Measurements from ENCODE around the gene SFT2D1. TPM values are rescaled to one million over a fixed set of nuclear protein-coding genes. Genes with fewer than 3 reads are reported as not detected.

SFT2D1 gene
- total and polyA plus RNA-seq, 9 of the 15 experiments (the other 6 are each of a cell fraction or from before 2014, with no cell fraction given), result 54.4 to 140 (median 74.6) TPM

- no peak for ATAC-seq
- TF ChIP-seq PHB (CRISPR knock-in tag; IDR thresholded peaks at IDR 0.05) (no peak), DACH1 (IDR thresholded peaks at IDR 0.05; ENCODE audit: partially characterized antibody) (no peak), LEF1 (IDR thresholded peaks at IDR 0.05) (no peak), NFIX (CRISPR knock-in tag; IDR thresholded peaks at IDR 0.05; ENCODE audit: low read depth) (no peak), ARHGAP35 (IDR thresholded peaks at IDR 0.05; ENCODE audit: partially characterized antibody) (no peak), ZZZ3 (IDR thresholded peaks at IDR 0.05) (no peak), COPS2 (conservative IDR thresholded peaks at IDR 0.05) (no peak), TAF9B (IDR thresholded peaks at IDR 0.05; ENCODE audit: partially characterized antibody) (no peak), RBBP5 (IDR thresholded peaks at IDR 0.05; ENCODE audit: borderline replicate concordance, insufficient read depth, low read length, poor library complexity, severe bottlenecking) (no peak), STAG1 (CRISPR knock-in tag; IDR thresholded peaks at IDR 0.05; ENCODE audit: borderline replicate concordance) (no peak), PCBP1 (IDR thresholded peaks at IDR 0.05; ENCODE audit: low read depth, low read length, poor library complexity, severe bottlenecking) (no peak), TSHZ1 (CRISPR knock-in tag; IDR thresholded peaks at IDR 0.05) (no peak), NCOA1 (IDR thresholded peaks at IDR 0.05; ENCODE audit: low read depth) (no peak), SMARCE1 (IDR thresholded peaks at IDR 0.05) (no peak), BDP1 (IDR thresholded peaks at IDR 0.05; ENCODE audit: insufficient read depth, insufficient read length) (no peak), PHTF2 (CRISPR knock-in tag; IDR thresholded peaks at IDR 0.05) (no peak), MED1 (CRISPR knock-in tag; IDR thresholded peaks at IDR 0.05; ENCODE audit: borderline replicate concordance) (no peak)
- TF ChIP-seq, protein P1, sequence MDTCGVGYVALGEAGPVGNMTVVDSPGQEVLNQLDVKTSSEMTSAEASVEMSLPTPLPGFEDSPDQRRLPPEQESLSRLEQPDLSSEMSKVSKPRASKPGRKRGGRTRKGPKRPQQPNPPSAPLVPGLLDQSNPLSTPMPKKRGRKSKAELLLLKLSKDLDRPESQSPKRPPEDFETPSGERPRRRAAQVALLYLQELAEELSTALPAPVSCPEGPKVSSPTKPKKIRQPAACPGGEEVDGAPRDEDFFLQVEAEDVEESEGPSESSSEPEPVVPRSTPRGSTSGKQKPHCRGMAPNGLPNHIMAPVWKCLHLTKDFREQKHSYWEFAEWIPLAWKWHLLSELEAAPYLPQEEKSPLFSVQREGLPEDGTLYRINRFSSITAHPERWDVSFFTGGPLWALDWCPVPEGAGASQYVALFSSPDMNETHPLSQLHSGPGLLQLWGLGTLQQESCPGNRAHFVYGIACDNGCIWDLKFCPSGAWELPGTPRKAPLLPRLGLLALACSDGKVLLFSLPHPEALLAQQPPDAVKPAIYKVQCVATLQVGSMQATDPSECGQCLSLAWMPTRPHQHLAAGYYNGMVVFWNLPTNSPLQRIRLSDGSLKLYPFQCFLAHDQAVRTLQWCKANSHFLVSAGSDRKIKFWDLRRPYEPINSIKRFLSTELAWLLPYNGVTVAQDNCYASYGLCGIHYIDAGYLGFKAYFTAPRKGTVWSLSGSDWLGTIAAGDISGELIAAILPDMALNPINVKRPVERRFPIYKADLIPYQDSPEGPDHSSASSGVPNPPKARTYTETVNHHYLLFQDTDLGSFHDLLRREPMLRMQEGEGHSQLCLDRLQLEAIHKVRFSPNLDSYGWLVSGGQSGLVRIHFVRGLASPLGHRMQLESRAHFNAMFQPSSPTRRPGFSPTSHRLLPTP (IDR thresholded peaks at IDR 0.05; ENCODE audit: borderline replicate concordance, extremely low read depth, insufficient read length), result no peak
These were observed 4.1 kb upstream of the SFT2D1 start for GRCh38 chr6:166346449-166346848.

More at GRCh38 chr6:166346449-166346848, 4.1 kb upstream of the SFT2D1 start:
- H3K27ac ChIP-seq (ENCODE audit: extremely low read depth, low read depth, low read length), result no peak overlapping the region
- intact Hi-C loops (cut with micrococcal nuclease), result no loop called here
- H3K4me2 ChIP-seq (ENCODE audit: insufficient read depth, low read length), result no peak overlapping the region
- ChIA-PET POLR2A (interaction anchor here (1.1 to 1.5 kb wide), 3 partner anchors 10 to 14 kb away, joined by 3 to 4 read pairs (median 3); no protein-coding TSS in a partner anchor), CTCF (ENCODE audit: low intra/inter-chr PET ratio) (no interaction called here)
- H2AFZ ChIP-seq (ENCODE audit: low read depth, low read length), result no peak overlapping the region
- H3K9me1 ChIP-seq (ENCODE audit: control insufficient read depth, insufficient read depth, low read length), result no peaks in the 10 kb centered on the region
- FAIRE-seq (no peak), DNase-seq (ENCODE audit: extremely low read depth in 1 of 4, low spot score in 3 of 4) (no peak)
- no peaks in the 10 kb centered on the region for H4K20me1 ChIP-seq (replicated peaks; ENCODE audit: control insufficient read depth, insufficient read depth, low read length)
- H3K36me3 ChIP-seq (ENCODE audit: control insufficient read depth, insufficient read depth, low read length), result no peaks in the 10 kb centered on the region; the same call in 2 of the 3 replicates
- H3K9ac ChIP-seq (ENCODE audit: insufficient read depth in 1 of 2, low read depth in 2 of 2, low read length in 2 of 2), result no peak overlapping the region
- in situ Hi-C loops (cut with MboI), result no loop called here
- H3K79me2 ChIP-seq (ENCODE audit: control insufficient read depth, insufficient read depth, low read length), result peaks cover 20% of the 10 kb centered on the region
- 56% methylated on average over 3 of the region's 3 CpGs for WGBS (ENCODE audit: insufficient coverage, low coverage, missing lambda C conversion rate)
- no peaks in the 10 kb centered on the region for H3K27me3 ChIP-seq (ENCODE audit: control insufficient read depth in 2 of 2, insufficient read depth in 2 of 2, low read length in 2 of 2)
- H3K4me3 ChIP-seq, result no peak overlapping the region
- peaks cover 5 to 8% of the 10 kb centered on the region in 2 experiments; a peak in 3 of 5 replicates for H3K4me1 ChIP-seq (replicated peaks in 1 of 2; ENCODE audit: control insufficient read depth in 2 of 2, insufficient read depth in 2 of 2, low read length in 2 of 2)
- peaks cover 6% of the 10 kb centered on the region; the same call in 1 of the 2 replicates for H3K9me3 ChIP-seq (replicated peaks; ENCODE audit: control insufficient read depth, insufficient read depth, low read depth, low read length)
- no TSS peak for BruUV-seq (replicated peaks)
